ENCODE data around the gene BLM.

The BLM gene

GRCh38 chr15:90769375-90769774 is 52.2 kb downstream of the BLM start:
- DNase-seq (ENCODE audit: insufficient read length, low spot score) (no peak), FAIRE-seq (no peak)
- no peak for TF ChIP-seq CTCF (IDR thresholded peaks at IDR 0.05; ENCODE audit: insufficient read depth, missing control alignments)

GRCh38 chr15:90773485-90773884 is 56.3 kb downstream of the BLM start:
- TF ChIP-seq CTCF (IDR thresholded peaks at IDR 0.05; ENCODE audit: insufficient read depth, missing control alignments): no peak
- FAIRE-seq: no peak
- DNase-seq (ENCODE audit: insufficient read length, low spot score): no peak

GRCh38 chr15:90774731-90775514 is 57.8 kb downstream of the BLM start:
- no peak for FAIRE-seq

GRCh38 chr15:90780916-90781315 is 63.8 kb downstream of the BLM start:
- FAIRE-seq (no peak), DNase-seq (ENCODE audit: insufficient read length, low spot score) (no peak)
- no peak for TF ChIP-seq CTCF (IDR thresholded peaks at IDR 0.05; ENCODE audit: insufficient read depth, missing control alignments)

More at GRCh38 chr15:90774731-90775514, 57.8 kb downstream of the BLM start:
- TF ChIP-seq CTCF (IDR thresholded peaks at IDR 0.05; ENCODE audit: insufficient read depth, missing control alignments): no peak
- DNase-seq (ENCODE audit: insufficient read length, low spot score): no peak

GRCh38 chr15:90782442-90782841 is 65.3 kb downstream of the BLM start:
- DNase-seq (ENCODE audit: insufficient read length, low spot score): no peak
- FAIRE-seq: no peak
- TF ChIP-seq CTCF (IDR thresholded peaks at IDR 0.05; ENCODE audit: insufficient read depth, missing control alignments): no peak

- DNase-seq (ENCODE audit: insufficient read length, low spot score) (no peak), FAIRE-seq (no peak)
- TF ChIP-seq CTCF (IDR thresholded peaks at IDR 0.05; ENCODE audit: insufficient read depth, missing control alignments): no peak
Measured at GRCh38 chr15:90787881-90788280, 70.7 kb downstream of the BLM start.

- no peak for FAIRE-seq
Measured at GRCh38 chr15:90789462-90789861, 72.3 kb downstream of the BLM start.

More at GRCh38 chr15:90789462-90789861, 72.3 kb downstream of the BLM start:
- no peak for TF ChIP-seq CTCF (IDR thresholded peaks at IDR 0.05; ENCODE audit: insufficient read depth, missing control alignments)
- DNase-seq (ENCODE audit: insufficient read length, low spot score): no peak
